ENCODE data around the gene CFAP251. TPM values are rescaled to one million over a fixed set of nuclear protein-coding genes. Genes with fewer than 3 reads are reported as not detected.

CFAP251 gene
- total and polyA plus RNA-seq, 2 of the 8 experiments (the other 6 are each of a cell fraction or from before 2014, with no cell fraction given) = 1.8 to 2.9 TPM

- Histone ChIP-seq H2BK12ac (ENCODE audit: low read depth, low read length) (no peak overlapping the region), H3K4me1 (replicated peaks in 1 of 4; ENCODE audit: control insufficient read depth in 3 of 4, insufficient read depth in 4 of 4, low read length in 3 of 4) (no peaks in the 10 kb centered on the region; a peak in 1 of 7 replicates), H3K18ac (ENCODE audit: extremely low read depth, low read length) (no peak overlapping the region), H3K9ac (replicated peaks in 1 of 4; ENCODE audit: extremely low read depth in 1 of 4, low read depth in 3 of 4, low read length in 3 of 4) (no peak overlapping the region; a peak in 1 of 7 replicates), H3K27ac (ENCODE audit: low read depth, low read length) (no peak overlapping the region), H2AFZ (ENCODE audit: low read length) (no peak overlapping the region), H4K5ac (ENCODE audit: insufficient read length, low read depth, low read length) (no peak overlapping the region), H3K23ac (ENCODE audit: insufficient read length) (no peak overlapping the region), H2AK5ac (ENCODE audit: low read depth, low read length) (no peak overlapping the region), H3K36me3 (ENCODE audit: control insufficient read depth in 2 of 4, insufficient read depth in 4 of 4, low read length in 3 of 4) (no peaks in the 10 kb centered on the region), H4K20me1 (replicated peaks in 1 of 2; ENCODE audit: control insufficient read depth in 1 of 2, insufficient read depth in 2 of 2, low read length in 2 of 2) (no peaks in the 10 kb centered on the region), H3K79me1 (ENCODE audit: low read depth, low read length) (no peaks in the 10 kb centered on the region), H3K23me2 (ENCODE audit: low read depth, low read length) (no peaks in the 10 kb centered on the region), H3K79me2 (ENCODE audit: control insufficient read depth in 1 of 2, insufficient read depth in 2 of 2, low read length in 2 of 2) (no peaks in the 10 kb centered on the region), H2BK120ac (replicated peaks; ENCODE audit: low read depth, low read length) (no peak overlapping the region), H3K9me3 (ENCODE audit: insufficient read depth in 2 of 2, low read depth in 1 of 2, low read length in 1 of 2) (peaks cover 5% of the 10 kb centered on the region in 2 experiments; a peak in 2 of 4 replicates), H4K91ac (replicated peaks; ENCODE audit: insufficient read length, low read length) (no peak overlapping the region), H3K14ac (ENCODE audit: insufficient read length) (no peak overlapping the region), H3K4ac (replicated peaks; ENCODE audit: insufficient read length, low read depth, low read length) (no peak overlapping the region), H4K8ac (ENCODE audit: extremely low read depth, insufficient read depth, low read length) (no peak overlapping the region), H3K27me3 (replicated peaks in 1 of 4; ENCODE audit: control insufficient read depth in 3 of 4, extremely low read depth in 1 of 4, insufficient read depth in 3 of 4, low read length in 3 of 4) (no peaks in the 10 kb centered on the region), H3K56ac (replicated peaks; ENCODE audit: insufficient read length, low read depth, low read length) (no peak overlapping the region), H2BK20ac (ENCODE audit: low read length) (no peak overlapping the region), H3K4me2 (ENCODE audit: insufficient read depth in 1 of 2, low read depth in 2 of 2, low read length in 2 of 2) (no peak overlapping the region), H2BK15ac (ENCODE audit: low read length) (no peak overlapping the region), H3K4me3 (ENCODE audit: extremely low read depth in 1 of 4, insufficient read depth in 2 of 4, low read depth in 3 of 4, low read length in 4 of 4) (no peak overlapping the region), H2BK5ac (ENCODE audit: low read depth, low read length) (no peak overlapping the region)
- WGBS, 2 experiments (ENCODE audit: extremely low coverage in 1 of 2, insufficient coverage in 1 of 2, insufficient read length in 1 of 2, insufficient replicate concordance in 2 of 2, low coverage in 1 of 2, low lambda C conversion rate in 2 of 2, missing lambda C conversion rate in 1 of 2) = 87% methylated on average over 5 of the region's 5 CpGs; no CpG with 5 or more reads in 1 of the 2 experiments
- ChIA-PET POLR2A (ENCODE audit: partially characterized antibody) (no interaction called here), CTCF (ENCODE audit: partially characterized antibody) (interaction anchor here (1.2 kb wide), 1 partner anchor 22 kb away, joined by 3 read pairs; no protein-coding TSS in a partner anchor)
- DNase-seq (ENCODE audit: low read depth in 1 of 2, low spot score in 2 of 2) (no peak), FAIRE-seq (no peak)
- TF ChIP-seq SIRT6 (IDR thresholded peaks at IDR 0.05; ENCODE audit: low read length) (no peak), SP1 (IDR thresholded peaks at IDR 0.05; ENCODE audit: low read depth, low read length) (no peak), EZH2 (IDR thresholded peaks at IDR 0.05; ENCODE audit: low read depth, low read length, severe bottlenecking) (no peak), SIN3A (conservative IDR thresholded peaks at IDR 0.05 in 1 of 2, IDR thresholded peaks at IDR 0.05 in 1 of 2; ENCODE audit: low read depth in 1 of 2, low read length in 2 of 2) (no peak), MAFK (IDR thresholded peaks at IDR 0.05; ENCODE audit: low read depth, low read length) (no peak), SP2 (IDR thresholded peaks at IDR 0.05; ENCODE audit: low read length) (no peak), TEAD4 (IDR thresholded peaks at IDR 0.05; ENCODE audit: low read depth, low read length) (no peak), SRF (IDR thresholded peaks at IDR 0.05; ENCODE audit: low read depth, low read length) (no peak), SAP30 (IDR thresholded peaks at IDR 0.05; ENCODE audit: insufficient read depth, insufficient replicate concordance, low read length) (no peak), SIX5 (IDR thresholded peaks at IDR 0.05; ENCODE audit: low read depth, low read length) (no peak), SP4 (IDR thresholded peaks at IDR 0.05; ENCODE audit: low read length) (no peak), EP300 (IDR thresholded peaks at IDR 0.05; ENCODE audit: borderline replicate concordance in 1 of 2, low read depth in 2 of 2, low read length in 2 of 2) (no peak)
Measured at GRCh38 chr12:121976950-121977349, 58.6 kb downstream of the CFAP251 start.

Measured in H1 (cell line).